GM12801 (cell line): Measurements from ENCODE around the gene ZNF280A.

Source experiments
- CTCF ChIP-seq: IDR thresholded peaks from one replicate; pipeline ENCODE4 v1.5.1; 2011; ENCODE audit warnings: control low read depth; ENCODE audit not compliant: insufficient read length; ENCODE audit errors: extremely low read depth

ZNF280A gene

GRCh38 chr22:22465782-22466181 lies 54.3 kb downstream of the ZNF280A start:
- no peak for TF ChIP-seq CTCF

- no peak for TF ChIP-seq CTCF
Measured at GRCh38 chr22:22465094-22465602, 54.9 kb downstream of the ZNF280A start.

- no peak for TF ChIP-seq CTCF
Measured at GRCh38 chr22:22464541-22465054, 55.5 kb downstream of the ZNF280A start.

GRCh38 chr22:22463855-22464540 lies 56.1 kb downstream of the ZNF280A start:
- no peak for TF ChIP-seq CTCF
